ENCODE data around the gene ZNF423.

DNA sequence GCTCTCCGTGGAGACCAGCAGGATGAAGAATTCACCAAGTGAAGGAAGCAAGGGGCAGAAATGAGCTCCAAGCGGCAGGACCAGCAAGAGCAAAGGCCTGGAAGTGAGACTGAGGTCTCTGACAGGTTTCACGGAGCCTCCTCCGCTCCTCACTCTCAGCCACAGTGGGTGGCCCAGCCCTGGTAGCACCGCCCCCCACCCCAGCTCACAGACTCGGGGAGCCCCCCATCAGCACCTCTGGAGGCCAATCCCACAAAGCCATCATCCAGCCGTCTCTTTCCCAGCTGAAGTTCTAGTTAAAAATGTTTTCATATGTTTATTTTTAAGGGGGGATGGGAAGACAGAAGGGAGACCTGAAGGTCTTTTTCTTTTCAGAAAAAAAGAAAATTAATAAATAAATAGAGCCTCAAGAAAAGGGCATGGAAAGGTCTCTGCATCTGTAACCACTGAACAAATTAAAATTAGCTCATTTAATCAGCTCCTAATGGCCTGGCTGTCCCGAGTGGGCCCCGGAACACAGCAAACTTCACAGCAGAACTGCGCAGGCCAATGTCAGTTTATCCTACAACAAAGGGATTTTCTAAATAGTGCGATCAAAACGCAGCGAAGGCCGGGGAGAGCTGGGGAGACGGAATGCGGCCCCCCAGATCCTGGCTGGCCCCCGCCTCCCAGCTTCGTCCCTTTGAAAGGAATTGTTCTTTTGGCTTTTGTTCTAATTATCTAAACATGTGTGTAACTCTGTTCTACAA is 190.3 kb downstream of the ZNF423 start:
- no peak for TF ChIP-seq YY1 (IDR thresholded peaks at IDR 0.05; ENCODE audit: insufficient read depth, insufficient read length)
- no peak for TF ChIP-seq SUZ12 (IDR thresholded peaks at IDR 0.05; ENCODE audit: extremely low read depth, insufficient read depth, insufficient read length)
